Renal cortex interstitium (tissue), 11 donors: Measurements from ENCODE around the gene GMFB. TPM values are rescaled to one million over a fixed set of nuclear protein-coding genes. Genes with fewer than 3 reads are reported as not detected.
"Not testable (repeated sequence)": the region's sequence is repeated elsewhere in the genome, so short reads cannot be mapped to it uniquely, and the experiment has no call there.

ENCODE experiments used
- DNase-seq, 11 donors: peaks; one replicate each; pipeline ENCODE4 v3.0.0-alpha.2; 2013; ENCODE audit warnings: low read depth in 9 of 11, low spot score in 4 of 11; ENCODE audit errors: extremely low read depth in 1 of 11
- polyA plus RNA-seq, 3 donors: library from polyadenylated mRNA; unstranded; fragments of 120-200 nt; gene quantifications; one replicate each; pipeline ENCODE4 v1.2.1, GENCODE V29; 2013; ENCODE audit not compliant: insufficient read length in 3 of 3

GMFB gene
- polyA plus RNA-seq, 3 donors, result 86.3 to 109 (median 92.2) TPM

DNA sequence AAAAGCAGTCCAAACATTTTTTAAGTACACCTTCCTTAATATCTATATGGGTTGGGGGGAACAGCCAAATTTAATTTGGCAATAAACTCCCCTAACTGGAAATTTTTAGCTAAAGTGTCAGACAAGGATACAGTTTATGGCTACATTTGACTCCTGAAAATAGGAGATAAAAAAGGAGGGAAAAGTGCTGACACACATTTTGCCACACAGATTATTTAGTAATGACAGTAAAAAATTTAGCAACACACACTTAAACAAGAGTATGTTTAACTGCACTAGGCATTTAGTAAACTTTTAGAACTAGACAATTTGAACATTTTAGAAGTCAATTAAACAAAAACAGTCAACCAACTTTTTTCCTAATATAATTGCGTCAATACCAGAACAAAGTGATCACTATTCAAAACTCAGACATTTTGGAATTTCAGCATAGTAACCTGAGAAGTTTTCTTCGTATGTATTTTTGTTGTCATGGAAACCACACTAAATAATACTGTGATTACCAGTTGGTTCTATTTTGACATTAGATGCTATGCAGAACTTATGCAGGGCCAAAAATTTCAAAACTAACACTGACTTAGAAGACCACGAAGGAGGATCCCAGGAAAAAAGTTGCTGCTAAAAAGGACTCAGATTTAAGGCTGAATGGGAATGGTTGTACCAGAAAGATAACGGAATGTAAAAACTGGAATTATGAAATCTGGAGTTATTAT is 13.4 kb downstream of the GMFB start:
- no peak for DNase-seq

DNA sequence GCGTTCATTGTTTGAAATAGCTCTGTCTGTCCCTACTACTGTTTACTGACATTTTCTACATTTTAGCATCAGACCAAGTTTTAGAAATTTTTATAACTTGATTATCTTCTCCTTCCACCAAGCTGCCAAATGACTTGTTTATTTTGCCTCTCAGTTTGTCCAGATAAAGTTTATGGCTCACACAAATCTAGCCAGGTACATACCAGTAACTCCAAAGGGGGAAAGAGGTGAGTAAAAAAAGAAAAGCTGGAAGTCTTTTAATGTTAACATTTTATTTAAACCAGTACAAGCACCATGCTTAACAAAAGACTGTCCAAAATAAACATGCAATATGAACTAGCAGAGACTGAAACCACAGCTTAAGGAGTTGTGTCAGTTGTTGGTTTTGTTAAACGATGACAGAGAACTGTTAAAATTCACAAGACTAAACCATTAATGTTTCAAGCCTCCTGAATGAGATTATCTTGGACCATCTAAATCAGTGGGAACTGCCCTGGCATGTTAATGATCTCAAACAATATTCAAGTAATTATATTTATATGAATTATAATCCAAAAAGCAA is 14.5 kb downstream of the GMFB start:
- DNase-seq, result no peak

DNA sequence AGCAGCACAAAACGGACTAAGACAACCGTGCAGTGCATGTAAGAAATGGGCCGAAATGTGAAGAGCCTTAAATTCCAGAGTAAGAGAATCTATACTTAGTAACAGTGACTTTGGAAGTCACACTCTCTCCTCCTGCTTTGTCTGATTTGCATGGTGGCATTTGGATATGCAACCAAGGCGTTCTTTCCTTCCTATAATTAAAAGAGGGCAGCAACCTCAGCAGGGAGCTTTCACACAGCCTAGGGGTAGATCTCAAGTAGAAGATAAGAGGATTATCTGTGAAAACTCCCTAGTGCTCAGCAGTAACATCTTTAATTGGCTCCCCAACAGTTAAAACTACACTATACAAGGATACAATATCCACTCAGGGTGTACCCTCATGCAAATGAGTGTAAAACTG is 16.5 kb downstream of the GMFB start:
- DNase-seq, result no peak

DNA sequence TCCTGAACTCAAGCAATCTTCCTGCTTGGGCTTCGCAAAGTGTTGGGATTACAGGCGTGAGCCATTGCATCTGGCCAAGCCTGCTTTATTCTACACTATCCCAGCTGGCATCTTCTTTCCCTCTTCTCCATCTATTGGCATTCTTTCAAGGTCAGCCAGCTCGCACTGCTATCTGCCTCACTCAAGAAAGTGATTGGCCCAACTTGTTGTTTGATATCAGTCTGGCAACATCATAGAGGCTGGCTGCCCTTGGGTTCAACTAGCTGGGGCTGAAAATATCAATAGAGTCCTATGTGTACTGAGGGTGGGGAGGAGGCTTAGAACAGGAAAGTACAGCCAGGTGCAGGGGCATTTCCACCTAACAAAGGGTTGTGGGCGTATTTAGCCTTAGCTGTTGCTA is 17.1 kb downstream of the GMFB start:
- no peak for DNase-seq

DNA sequence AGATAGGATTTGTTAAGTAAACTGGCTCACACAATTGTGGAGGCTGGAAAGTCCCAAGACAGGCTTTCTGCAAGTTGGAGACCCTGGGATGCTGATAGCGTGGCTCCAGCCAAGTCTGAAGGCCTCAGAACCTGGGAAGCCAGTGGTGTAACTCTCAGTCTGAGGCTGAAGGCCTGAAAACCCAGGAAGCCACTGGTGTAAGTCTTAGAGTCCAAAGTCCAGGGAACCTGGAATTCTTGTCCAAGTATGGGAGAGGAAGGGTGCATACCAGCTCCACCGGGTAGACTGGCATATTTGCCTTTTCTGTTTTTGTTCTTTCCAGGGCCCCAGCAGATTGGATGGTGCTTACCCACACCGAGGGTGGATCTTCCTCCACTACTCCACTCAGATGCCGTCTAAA is 18.1 kb downstream of the GMFB start:
- DNase-seq, result no peak

DNA sequence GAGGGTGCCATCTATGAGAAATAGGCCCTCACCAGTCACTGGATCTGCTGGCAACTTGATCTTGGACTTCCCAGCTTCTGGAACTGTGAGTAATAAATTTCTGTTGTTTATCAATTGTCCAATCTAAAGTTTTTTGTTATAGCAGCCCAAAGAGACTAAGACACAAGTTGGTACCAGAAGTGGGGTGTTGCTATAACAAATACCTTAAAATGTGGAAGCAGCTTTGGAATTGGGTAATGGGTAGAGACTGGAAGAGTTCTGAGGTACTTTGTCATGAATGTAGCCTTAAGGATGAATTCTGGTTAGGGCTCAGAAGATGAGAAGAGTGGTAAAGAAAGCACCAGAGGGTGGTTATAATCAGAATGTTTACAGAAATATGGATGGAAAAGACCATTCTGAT is 21.5 kb downstream of the GMFB start:
- DNase-seq, result no peak

DNA sequence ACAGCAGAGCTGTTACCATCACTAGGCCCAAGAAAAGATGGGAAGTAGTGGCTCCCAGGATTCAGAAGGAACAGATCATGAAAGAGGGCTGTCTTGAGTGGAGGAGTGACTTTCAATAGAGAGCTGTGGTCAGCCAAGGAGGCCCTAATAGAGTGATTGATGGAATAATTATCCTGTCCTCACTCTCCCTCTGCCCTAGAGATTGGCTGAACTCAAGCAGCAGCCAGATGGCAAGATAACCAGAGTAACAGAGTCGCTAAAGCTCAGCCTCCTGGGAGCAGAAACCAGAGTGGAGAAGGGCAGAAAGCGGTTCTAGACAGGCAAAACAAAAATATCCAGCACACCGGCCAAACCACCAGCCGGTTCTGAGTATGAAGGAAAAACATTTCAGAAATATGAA is 23.1 kb downstream of the GMFB start:
- no peak for DNase-seq

DNA sequence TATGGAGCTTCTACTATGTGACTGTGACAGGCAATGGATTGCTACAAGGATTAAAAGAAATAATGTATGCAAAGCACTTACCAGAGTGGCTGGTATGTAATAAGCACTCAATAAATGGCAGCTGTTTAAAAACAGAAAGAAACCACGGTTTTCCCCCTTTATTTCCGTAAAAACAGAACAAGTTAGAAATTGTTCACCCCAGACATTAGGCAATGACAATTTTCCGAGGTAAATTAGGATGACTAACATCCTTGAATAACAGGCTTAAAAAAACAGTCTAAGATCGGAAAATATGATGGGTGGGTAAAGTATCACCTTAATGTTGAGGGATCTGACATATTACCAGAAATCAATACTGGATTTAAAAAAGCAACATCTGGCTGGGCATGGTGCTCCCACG is 26.7 kb downstream of the GMFB start:
- no peak for DNase-seq

DNA sequence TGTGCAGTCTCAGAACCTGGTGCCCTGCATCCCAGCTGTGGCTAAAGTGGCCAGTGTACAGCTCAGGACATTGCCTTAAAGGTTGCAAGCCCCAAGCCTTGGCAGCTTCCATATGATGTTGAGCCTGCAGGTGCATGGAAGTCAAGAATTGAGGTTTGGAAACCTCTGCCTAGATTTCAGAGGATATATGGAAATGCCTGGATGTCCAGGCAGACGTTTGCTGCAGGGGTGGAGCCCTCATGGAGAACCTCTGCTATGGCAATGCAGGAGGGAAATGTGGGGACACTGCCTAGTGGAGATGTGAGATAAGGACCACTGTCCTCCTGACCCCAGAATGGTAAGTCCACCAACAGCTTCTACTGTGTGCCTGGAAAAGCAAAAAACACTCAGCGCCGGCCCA is 29.7 kb downstream of the GMFB start:
- DNase-seq, result no peak

DNA sequence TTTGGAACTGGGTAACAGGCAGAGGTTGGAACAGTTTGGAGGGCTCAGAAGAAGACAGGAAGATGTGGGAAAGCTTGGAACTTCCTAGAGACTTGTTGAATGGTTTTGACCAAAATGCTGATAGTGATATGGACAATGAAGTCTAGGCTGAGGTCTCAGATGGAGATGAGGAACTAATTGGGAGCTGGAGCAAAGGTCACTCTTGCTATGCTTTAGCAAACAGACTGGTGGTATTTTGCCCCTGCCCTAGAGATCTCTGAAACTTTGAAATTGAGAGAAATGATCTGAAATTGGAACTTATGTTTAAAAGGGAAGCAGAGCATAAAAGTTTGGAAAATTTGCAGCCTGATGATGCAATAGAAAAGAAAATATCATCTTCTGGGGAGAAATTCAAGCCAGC is 30.2 kb downstream of the GMFB start:
- DNase-seq, result not testable (repeated sequence)

DNA sequence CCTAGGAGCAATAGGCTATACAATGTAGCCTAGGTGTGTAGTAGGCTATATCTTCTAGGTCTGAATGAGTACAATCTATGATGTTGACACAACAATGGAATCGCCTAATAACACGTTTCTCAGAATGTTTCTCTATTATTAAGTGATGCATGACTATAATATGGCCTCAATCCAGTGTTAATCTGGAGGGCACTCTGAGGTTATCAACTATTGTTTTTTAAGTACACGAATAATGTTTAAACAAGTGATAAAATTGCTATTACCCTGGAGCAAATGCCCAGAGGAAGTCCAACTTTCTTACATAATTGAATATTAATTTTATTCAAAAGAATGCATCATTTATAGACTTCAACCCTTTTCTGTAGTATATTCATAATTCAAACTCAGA is 31.2 kb downstream of the GMFB start:
- DNase-seq, result no peak

DNA sequence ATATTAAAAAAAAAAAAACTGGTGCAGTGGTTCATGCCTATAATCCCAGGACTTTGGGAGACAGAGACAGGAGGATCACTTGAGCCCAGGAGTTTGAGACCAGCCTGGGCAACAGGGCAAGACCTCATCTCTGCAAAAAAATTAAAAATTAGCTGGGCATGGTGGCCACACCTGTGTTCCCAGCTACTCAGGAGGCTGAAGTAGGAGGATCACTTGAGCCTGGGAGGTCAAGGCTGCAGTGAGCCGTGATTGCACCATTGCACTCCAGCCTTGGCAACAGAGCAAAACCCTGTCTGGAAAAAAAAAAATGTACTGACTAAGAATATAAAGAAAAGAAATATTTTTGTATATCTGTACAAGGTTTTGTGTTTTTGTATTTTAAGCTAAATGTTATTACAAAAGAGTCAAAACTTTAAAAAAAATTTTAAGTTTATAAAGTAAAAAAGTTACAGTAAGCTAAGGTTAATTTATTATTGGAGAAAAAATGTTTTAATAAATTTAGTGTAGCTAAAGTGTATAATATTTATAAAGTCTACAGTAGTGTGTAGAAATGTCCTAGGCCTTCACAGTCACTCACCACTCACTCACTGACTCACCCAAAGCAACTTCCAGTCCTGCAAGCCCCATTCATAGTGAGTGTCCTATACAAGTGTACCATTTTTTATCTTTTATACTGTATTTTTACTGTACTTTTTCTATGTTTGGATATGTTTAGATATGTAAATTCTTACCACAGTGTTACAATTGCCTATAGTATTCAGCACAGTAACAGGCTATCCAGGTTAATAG is 31.8 kb downstream of the GMFB start:
- not testable (repeated sequence) for DNase-seq

DNA sequence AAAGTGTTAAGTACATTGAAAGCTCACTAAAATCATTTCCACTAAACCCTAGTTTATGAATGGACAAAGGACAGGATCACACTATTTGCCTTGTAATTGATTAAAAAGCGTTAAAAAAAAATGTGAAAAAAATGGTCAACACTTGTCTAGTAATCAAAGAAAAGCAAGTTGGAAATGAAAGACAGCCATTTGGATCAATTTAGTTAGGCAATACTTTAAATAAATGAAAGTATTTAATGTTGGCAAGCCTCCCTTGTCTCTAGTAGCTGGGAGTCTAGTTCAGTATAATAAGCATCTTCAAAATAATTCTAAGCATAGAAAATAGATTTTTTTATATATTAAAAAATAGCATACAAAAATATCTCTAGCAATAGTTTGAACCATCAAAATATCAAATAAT is 33.4 kb downstream of the GMFB start:
- no peak for DNase-seq

DNA sequence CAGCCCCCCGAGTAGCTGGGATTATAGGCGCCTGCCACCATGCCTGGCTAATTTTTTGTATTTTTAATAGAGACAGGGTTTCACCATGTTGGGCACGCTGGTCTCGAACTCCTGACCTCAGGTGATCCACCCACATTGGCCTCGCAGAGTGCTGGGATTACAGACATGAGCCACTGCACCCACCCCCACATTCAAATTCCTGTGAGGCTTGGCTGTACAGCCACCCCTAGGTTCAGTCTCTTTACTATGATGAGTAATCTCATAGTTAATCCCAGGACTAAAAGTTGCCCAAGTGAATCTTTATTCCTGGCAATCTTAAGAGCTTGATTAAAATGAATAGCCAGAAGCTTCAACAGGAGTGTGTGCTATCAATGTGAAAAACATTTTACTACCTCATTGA is 34.8 kb downstream of the GMFB start:
- not testable (repeated sequence) for DNase-seq

DNA sequence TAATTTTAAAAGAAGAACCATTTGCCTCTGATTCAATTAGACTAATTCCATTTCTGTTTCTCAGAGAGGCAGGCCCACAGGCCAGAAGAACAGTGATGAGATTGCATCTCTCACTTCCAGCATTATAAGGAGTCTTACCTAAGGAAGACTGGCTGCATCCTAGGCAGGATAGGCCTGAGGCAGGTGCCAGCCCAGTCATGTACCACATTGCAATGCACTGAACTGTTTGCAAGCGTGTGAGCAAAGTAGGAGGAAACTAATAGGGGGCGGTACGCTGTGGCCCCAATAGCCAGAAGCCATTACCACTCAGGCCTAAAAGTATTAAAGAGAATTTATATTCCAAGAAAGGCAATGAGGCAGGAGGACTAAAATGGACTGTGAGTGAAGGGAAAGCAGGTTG is 35.5 kb downstream of the GMFB start:
- DNase-seq, result no peak

DNA sequence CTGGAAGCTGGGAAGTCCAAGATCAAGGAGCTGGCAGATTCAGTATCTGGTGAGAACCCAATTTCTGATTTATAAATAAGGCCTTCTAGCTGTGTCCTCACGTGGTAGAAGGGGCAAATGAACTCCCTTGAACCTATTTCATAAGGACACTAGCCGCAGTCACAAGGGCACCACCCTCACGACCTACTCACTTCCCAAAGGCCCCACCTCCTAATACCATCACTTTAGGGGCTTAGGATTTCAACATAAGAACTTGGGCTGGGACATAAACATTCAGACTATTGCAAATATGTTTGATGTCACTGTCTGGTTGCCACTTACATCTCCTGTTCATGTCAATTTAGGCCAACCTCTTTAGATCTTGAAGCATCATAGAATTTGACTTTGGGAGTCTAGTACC is 36.8 kb downstream of the GMFB start:
- no peak for DNase-seq

DNA sequence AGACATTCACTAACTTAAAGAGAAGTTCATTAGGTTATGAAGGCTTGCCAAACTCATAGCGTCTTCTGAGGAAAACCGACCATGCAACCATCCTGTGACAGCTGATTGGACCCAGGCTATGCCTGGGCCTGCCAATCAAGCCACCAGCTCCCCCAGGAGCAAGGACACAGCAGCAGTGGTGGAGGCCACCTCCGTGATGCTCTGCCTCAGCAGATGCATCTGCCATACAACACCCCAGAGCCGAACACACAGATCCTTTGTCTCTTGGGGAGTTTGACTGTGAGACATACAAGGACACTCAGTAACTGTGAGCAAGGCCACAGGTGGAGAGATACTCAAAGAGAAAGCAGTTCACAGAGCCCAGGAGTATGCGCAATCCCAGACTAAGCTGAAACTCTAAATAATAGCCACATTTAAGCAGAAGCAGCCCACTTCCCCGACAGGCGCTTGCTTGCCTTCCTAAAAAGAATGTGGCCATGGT is 37.6 kb downstream of the GMFB start:
- no peak for DNase-seq

DNA sequence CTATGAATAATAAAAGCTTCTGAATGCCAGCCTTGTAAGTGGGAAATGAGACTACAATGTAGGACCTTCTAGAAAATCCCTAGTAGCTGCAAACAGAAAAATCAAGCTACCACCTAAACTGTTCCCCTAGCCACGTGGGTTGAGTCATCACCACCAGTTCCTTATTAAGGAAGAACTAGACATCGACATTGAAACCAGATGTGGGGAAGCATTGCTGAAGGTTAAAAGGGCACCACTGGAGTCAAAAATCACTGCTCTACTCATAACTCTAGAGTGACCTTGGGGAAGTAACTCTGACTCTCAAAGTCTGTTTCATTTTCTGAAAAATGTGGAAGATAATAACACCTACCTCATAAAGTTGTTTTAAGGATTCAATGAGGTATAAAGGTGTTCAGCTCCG is 38.2 kb downstream of the GMFB start:
- DNase-seq, result no peak

DNA sequence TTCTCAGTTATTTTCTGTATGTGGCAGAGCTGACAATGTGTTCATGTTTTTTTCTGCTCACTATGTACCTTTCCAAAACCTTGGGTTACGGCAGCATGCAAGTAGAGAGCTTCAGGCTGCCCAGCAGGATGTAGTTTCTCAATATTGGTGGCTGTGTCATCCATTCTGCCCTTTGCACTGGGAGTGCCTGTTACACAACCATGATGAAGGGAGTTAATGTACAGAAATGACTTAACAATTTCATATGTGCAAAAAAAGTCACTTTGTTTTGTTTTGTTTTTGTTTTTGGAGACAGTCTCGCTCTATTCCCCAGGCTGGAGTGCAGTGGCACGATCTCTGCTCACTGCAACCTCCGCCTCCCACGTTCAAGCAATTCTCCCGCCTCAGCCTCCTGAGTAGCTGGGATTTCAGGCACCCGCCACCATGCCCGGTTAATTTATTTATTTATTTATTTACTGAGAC is 41.5 kb downstream of the GMFB start:
- DNase-seq, result no peak

DNA sequence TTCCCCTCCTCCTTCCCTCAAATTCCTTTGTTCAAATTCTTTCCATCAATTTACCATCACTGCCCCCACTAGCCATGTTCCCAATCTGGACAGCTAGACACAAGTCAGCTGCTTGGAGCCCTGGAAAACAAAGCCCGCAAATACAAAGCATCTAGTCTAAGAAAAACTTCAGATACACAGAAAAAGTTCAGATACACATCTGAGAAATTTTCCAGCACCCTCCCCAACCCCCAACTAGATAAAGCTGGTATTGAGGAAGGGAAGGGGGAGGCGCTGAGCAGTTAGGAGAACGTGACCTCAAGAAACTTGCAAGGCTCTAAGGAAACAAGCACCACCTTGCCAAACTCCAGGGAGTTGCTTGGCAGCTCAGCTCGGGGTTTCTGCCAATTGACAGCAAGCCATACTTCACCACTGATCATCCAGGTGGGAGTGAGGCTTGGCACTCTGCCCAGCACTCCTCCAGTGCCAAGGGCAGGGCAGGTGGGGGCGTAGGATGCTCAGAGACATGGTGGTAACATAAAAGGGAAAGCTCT is 42.6 kb downstream of the GMFB start:
- DNase-seq, result peak in 7 of 11 donors; percentile 54 to 79 (median 72)
